HTERT RPE-1 (cell line): ENCODE results near the gene TTC7B.

Experiments
- in situ Hi-C: fragments of 300-500 bp; cut with MboI; formaldehyde crosslinking; loops from 4 replicates; pipeline ENCODE4 v1.14.3; 2020; ENCODE audit warnings: low sequenced_read_pairs

The TTC7B gene

GRCh38 chr14:90805662-90806540 lies 10.3 kb downstream of the TTC7B start:
- in situ Hi-C loops: no loop called here

DNA sequence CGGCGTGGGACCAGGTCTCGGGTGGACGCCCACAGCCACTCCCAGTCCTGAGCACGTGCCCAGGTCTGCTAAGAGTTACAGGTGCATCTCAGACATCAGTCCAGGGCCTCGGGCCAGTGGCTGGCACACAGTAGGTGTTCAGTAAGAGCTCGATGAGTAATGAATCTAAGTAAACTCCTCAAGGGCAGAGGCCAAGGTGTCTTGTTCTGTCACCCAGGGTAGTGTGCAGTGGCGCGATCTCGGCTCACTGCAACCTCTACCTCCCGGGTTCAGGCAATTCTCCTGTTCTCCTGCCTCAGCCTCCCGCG lies 11.2 kb downstream of the TTC7B start:
- in situ Hi-C loops: no loop called here

- in situ Hi-C loops: no loop called here
Observed at GRCh38 chr14:90804292-90805083, 11.7 kb downstream of the TTC7B start.

DNA sequence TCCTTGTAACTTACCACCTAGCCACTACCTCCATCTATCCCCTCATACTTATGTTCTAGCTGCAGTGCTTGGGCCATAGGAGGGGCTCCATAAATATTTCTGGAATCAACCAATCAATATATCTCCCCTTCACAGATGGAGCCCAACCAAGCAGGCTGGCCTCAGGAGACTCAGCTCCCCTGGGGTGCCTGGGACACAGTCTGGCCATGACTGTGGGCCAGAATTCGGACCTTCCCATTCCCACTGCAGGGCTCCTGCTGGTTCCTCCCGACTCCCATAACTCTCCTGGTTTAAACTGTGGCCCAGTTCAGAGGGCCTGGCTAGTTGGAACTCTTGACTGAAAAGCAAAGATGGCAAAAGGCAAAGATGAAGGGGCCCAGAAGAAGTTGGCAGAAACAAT lies 13.0 kb downstream of the TTC7B start:
- in situ Hi-C loops: no loop called here

- in situ Hi-C loops: no loop called here
Observed at GRCh38 chr14:90799420-90799819, 16.8 kb downstream of the TTC7B start.

- in situ Hi-C loops: no loop called here
Observed at GRCh38 chr14:90797919-90798318, 18.3 kb downstream of the TTC7B start.

DNA sequence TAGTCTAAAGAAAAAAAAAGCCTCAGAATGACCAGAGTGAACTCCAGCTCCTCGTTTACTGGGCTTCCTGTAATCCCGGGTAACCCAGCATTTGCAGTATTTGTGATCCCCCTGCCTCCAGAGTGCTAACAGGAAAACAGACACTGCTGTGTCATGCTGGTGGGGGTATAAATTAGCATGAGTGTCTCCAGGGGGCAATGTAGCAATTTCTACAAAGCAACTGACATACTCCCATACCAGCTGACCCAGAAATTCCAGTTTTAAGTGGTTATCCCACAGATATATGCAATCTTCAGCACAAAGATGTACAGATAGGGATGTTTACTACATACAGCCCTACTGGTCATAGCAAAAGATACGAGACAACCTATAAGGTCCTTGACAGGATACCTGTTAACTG lies 18.8 kb downstream of the TTC7B start:
- in situ Hi-C loops: no loop called here

DNA sequence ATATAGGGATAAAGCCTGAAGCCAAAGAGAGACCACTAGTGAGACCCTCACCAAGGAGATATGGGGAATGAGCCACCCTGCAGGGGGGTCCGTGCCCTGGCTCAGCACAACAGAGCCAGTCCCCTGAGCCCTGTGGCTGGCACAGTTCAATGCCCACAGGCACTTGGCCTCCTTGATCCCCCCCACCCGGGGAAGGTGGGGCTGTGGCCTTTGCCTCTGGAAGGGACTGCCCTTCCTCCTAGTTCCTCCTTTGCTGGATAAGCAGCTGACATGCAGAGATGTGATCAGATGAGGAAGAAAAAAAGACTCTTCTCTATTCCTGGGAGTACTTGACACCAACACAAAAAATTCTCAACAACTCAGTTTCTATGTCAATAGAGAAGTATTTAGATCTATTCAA lies 19.9 kb downstream of the TTC7B start:
- in situ Hi-C loops: no loop called here

GRCh38 chr14:90795744-90796143 lies 20.5 kb downstream of the TTC7B start:
- in situ Hi-C loops: no loop called here

- in situ Hi-C loops: no loop called here
Observed at GRCh38 chr14:90791486-90791885, 24.7 kb downstream of the TTC7B start.

DNA sequence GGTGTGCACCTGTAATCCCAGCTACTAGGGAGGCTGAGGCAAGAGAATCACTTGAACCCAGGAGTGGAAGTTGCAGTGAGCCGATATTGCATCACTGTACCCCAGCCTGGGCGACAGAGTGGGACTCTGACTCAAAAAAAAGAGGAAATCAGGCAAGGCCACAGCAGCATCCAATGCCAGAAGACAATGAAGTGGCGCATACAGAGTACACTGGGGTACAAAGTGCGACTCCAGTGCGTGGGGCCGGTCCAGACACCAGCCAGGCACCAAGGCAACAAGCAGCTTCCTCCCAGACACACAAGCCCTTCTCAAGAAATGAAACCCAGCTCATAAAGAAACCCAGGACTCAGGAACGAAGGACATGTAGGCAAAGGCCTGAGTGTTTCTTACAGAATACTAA lies 28.2 kb downstream of the TTC7B start:
- in situ Hi-C loops: no loop called here

GRCh38 chr14:90785876-90786450 lies 30.3 kb downstream of the TTC7B start:
- in situ Hi-C loops: no loop called here

GRCh38 chr14:90785471-90785870 lies 30.8 kb downstream of the TTC7B start:
- in situ Hi-C loops: no loop called here

- in situ Hi-C loops: no loop called here
Observed at GRCh38 chr14:90784621-90785270, 31.5 kb downstream of the TTC7B start.

GRCh38 chr14:90783344-90783743 lies 32.9 kb downstream of the TTC7B start:
- in situ Hi-C loops: no loop called here

GRCh38 chr14:90782892-90783291 lies 33.3 kb downstream of the TTC7B start:
- in situ Hi-C loops: no loop called here

GRCh38 chr14:90781876-90782275 lies 34.4 kb downstream of the TTC7B start:
- in situ Hi-C loops: no loop called here

GRCh38 chr14:90781344-90781761 lies 34.9 kb downstream of the TTC7B start:
- in situ Hi-C loops: no loop called here

DNA sequence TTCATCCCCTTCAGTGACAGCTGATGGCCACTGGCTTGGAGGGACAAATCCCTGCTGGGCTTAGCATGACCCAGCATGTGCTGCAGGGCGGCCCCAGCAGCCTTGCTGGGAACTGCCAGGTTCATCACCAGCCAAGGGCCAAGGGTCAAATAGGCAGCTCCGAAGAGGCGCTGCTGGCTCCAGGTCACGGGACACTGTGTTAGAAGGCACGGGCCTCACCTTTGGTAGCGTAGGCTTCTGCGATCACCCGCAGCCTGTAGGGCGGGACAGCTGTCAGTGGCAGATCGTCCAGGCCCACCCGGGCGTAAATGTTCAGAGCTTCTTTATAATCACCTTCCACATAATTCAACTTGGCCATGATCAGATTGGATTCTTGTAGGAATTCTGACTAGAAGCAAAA lies 35.7 kb downstream of the TTC7B start:
- in situ Hi-C loops: no loop called here

DNA sequence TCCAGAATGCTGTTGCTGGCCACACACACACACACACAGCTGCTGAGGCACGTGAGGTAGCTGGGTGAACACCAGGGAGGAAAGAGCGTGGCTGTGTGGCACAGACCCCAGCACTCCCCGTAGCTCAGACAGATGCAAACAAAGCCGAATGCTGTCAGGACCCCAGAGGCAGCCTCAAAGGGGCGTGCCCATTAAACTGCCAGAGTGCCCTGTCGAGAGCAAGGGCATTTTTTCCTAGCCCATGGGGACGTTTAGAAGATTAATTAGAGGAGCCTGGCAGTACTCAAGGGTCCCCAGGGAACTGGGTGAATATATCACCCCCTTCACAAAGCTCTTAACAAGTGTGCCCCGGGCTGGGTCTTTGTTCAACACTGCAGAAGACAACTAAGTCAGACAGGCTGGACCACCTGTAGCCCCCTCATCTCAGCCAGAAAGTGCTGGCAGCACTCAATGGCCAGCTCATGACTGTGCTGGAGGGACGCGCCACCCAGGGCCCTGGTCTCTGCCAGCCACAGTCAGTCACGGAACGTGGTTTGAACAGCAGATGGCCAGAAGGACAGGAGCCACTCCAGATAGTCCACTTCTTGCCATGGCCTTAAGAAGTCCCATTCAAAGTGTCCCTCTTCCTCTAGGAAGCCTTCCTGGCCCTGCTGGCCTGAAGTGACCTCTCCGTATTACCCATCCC lies 37.5 kb downstream of the TTC7B start:
- in situ Hi-C loops: no loop called here
